Activated CD4-positive, alpha-beta T cell treated with anti-CD3 and anti-CD28 coated beads, Interleukin-2, amount 10 ng/mL, durations not matched to agents 7 days and 5 days (primary cell): ENCODE measurements around the gene SPOCK1. TPM values are rescaled to one million over a fixed set of nuclear protein-coding genes. Genes with fewer than 3 reads are reported as not detected.

Experiments used
- CTCF ChIA-PET: fragments of 350-600 bp; sonication (Branson Sonifier 250); formaldehyde crosslinking; loops from one replicate; lab custom pipeline; 2021; ENCODE audit warnings: antibody characterized with exemption; lab: Charles Lee
- POLR2A ChIA-PET: fragments of 350-600 bp; sonication (Branson Sonifier 250); formaldehyde crosslinking; loops from one replicate; lab custom pipeline; 2021; ENCODE audit warnings: antibody characterized with exemption; lab: Charles Lee
- DNase-seq: peaks from one replicate; pipeline ENCODE4 v3.0.0-alpha.2; 2020
- H3K27ac Mint-ChIP-seq: one replicate; pipeline ENCODE4 v1.8.0; 2021; ENCODE audit warnings: mild to moderate bottlenecking, moderate library complexity, mixed read lengths
- H3K27me3 Mint-ChIP-seq: one replicate; pipeline ENCODE4 v1.8.0; 2021; ENCODE audit warnings: mixed read lengths
- H3K36me3 Mint-ChIP-seq: one replicate; pipeline ENCODE4 v1.8.0; 2021; ENCODE audit warnings: low read depth, mixed read lengths
- H3K4me1 Mint-ChIP-seq: one replicate; pipeline ENCODE4 v1.8.0; 2021; ENCODE audit warnings: mixed read lengths
- H3K4me3 Mint-ChIP-seq: one replicate; pipeline ENCODE4 v1.8.0; 2021; ENCODE audit warnings: mild to moderate bottlenecking, moderate library complexity, mixed read lengths
- H3K9me3 Mint-ChIP-seq: one replicate; pipeline ENCODE4 v1.8.0; 2021; ENCODE audit warnings: mixed read lengths
- total RNA-seq, 2 experiments: library from RNA; stranded (reverse); gene quantifications; one replicate each; pipeline ENCODE4 v1.2.3, GENCODE V29; 2021

The SPOCK1 gene
- total RNA-seq, 2 experiments from 2014 or later = 0.15 to 0.31 TPM

- peaks cover 6% of the 10 kb centered on the region for H3K27me3 Mint-ChIP-seq
- DNase-seq = no peak
- no peak overlapping the region for H3K4me3 Mint-ChIP-seq
- POLR2A ChIA-PET = no interaction called here
- H3K27ac Mint-ChIP-seq = no peak overlapping the region
- CTCF ChIA-PET = interaction anchor here (1.2 kb wide), 1 partner anchor 94 kb away, joined by 3 read pairs; no protein-coding TSS in a partner anchor
- H3K36me3 Mint-ChIP-seq = no peaks in the 10 kb centered on the region
- no peaks in the 10 kb centered on the region for H3K4me1 Mint-ChIP-seq
- no peaks in the 10 kb centered on the region for H3K9me3 Mint-ChIP-seq
These were observed 141.7 kb downstream of the SPOCK1 start for GRCh38 chr5:137357436-137357835.

GRCh38 chr5:137356127-137356526 is 143.0 kb downstream of the SPOCK1 start:
- Mint-ChIP-seq H3K27me3 (peaks cover 6% of the 10 kb centered on the region), H3K4me3 (no peak overlapping the region), H3K9me3 (no peaks in the 10 kb centered on the region), H3K27ac (no peak overlapping the region), H3K4me1 (no peaks in the 10 kb centered on the region), H3K36me3 (no peaks in the 10 kb centered on the region)
- ChIA-PET CTCF (interaction anchor here (0.6 kb wide), 1 partner anchor 152 kb away, joined by 3 read pairs; no protein-coding TSS in a partner anchor), POLR2A (no interaction called here)
- DNase-seq = no peak

GRCh38 chr5:137355708-137356107 is 143.4 kb downstream of the SPOCK1 start:
- CTCF ChIA-PET = no interaction called here
- DNase-seq = no peak
- POLR2A ChIA-PET = no interaction called here

GRCh38 chr5:137352095-137352494 is 147.0 kb downstream of the SPOCK1 start:
- Mint-ChIP-seq H3K36me3 (no peaks in the 10 kb centered on the region), H3K4me1 (no peaks in the 10 kb centered on the region), H3K9me3 (no peaks in the 10 kb centered on the region), H3K27me3 (peaks cover 3% of the 10 kb centered on the region), H3K4me3 (no peak overlapping the region), H3K27ac (no peak overlapping the region)
- DNase-seq = no peak
- POLR2A ChIA-PET = no interaction called here
- CTCF ChIA-PET = no interaction called here

More at GRCh38 chr5:137355708-137356107, 143.4 kb downstream of the SPOCK1 start:
- Mint-ChIP-seq H3K4me1 (no peaks in the 10 kb centered on the region), H3K4me3 (no peak overlapping the region), H3K27me3 (peaks cover 6% of the 10 kb centered on the region), H3K36me3 (no peaks in the 10 kb centered on the region), H3K27ac (no peak overlapping the region), H3K9me3 (no peaks in the 10 kb centered on the region)

- CTCF ChIA-PET = no interaction called here
- H3K9me3 Mint-ChIP-seq = no peaks in the 10 kb centered on the region
These were observed 148.3 kb downstream of the SPOCK1 start for GRCh38 chr5:137350791-137351190.

GRCh38 chr5:137348759-137349158 is 150.4 kb downstream of the SPOCK1 start:
- Mint-ChIP-seq H3K9me3 (no peaks in the 10 kb centered on the region), H3K27me3 (peaks cover 2% of the 10 kb centered on the region), H3K4me3 (no peak overlapping the region), H3K27ac (no peak overlapping the region), H3K36me3 (no peaks in the 10 kb centered on the region), H3K4me1 (no peaks in the 10 kb centered on the region)
- ChIA-PET CTCF (no interaction called here), POLR2A (no interaction called here)
- no peak for DNase-seq

More at GRCh38 chr5:137350791-137351190, 148.3 kb downstream of the SPOCK1 start:
- POLR2A ChIA-PET = no interaction called here
- no peak for DNase-seq
- no peak overlapping the region for H3K27ac Mint-ChIP-seq
- no peak overlapping the region for H3K4me3 Mint-ChIP-seq
- H3K36me3 Mint-ChIP-seq = no peaks in the 10 kb centered on the region
- H3K27me3 Mint-ChIP-seq = peaks cover 3% of the 10 kb centered on the region
- H3K4me1 Mint-ChIP-seq = no peaks in the 10 kb centered on the region

- H3K36me3 Mint-ChIP-seq = no peaks in the 10 kb centered on the region
- no peak overlapping the region for H3K27ac Mint-ChIP-seq
- DNase-seq = no peak
- ChIA-PET CTCF (interaction anchor here (1.2 kb wide), 1 partner anchor 23 kb away, joined by 3 read pairs; no protein-coding TSS in a partner anchor), POLR2A (no interaction called here)
- H3K4me1 Mint-ChIP-seq = no peaks in the 10 kb centered on the region
- H3K4me3 Mint-ChIP-seq = no peak overlapping the region
- no peaks in the 10 kb centered on the region for H3K9me3 Mint-ChIP-seq
- peaks cover 1% of the 10 kb centered on the region for H3K27me3 Mint-ChIP-seq
These were observed 151.3 kb downstream of the SPOCK1 start for GRCh38 chr5:137347865-137348264.

- Mint-ChIP-seq H3K4me3 (no peak overlapping the region), H3K27me3 (peaks cover 1% of the 10 kb centered on the region), H3K9me3 (no peaks in the 10 kb centered on the region), H3K4me1 (no peaks in the 10 kb centered on the region), H3K27ac (no peak overlapping the region), H3K36me3 (no peaks in the 10 kb centered on the region)
- ChIA-PET CTCF (no interaction called here), POLR2A (no interaction called here)
- DNase-seq = no peak
These were observed 152.8 kb downstream of the SPOCK1 start for GRCh38 chr5:137346281-137346680.

GRCh38 chr5:137345396-137345795 is 153.7 kb downstream of the SPOCK1 start:
- ChIA-PET CTCF (interaction anchor here (0.8 kb wide), 1 partner anchor 152 kb away, joined by 3 read pairs; no protein-coding TSS in a partner anchor), POLR2A (no interaction called here)

GRCh38 chr5:137344723-137345322 is 154.3 kb downstream of the SPOCK1 start:
- no peaks in the 10 kb centered on the region for H3K9me3 Mint-ChIP-seq
- no peak overlapping the region for H3K4me3 Mint-ChIP-seq

More at GRCh38 chr5:137345396-137345795, 153.7 kb downstream of the SPOCK1 start:
- Mint-ChIP-seq H3K9me3 (no peaks in the 10 kb centered on the region), H3K36me3 (no peaks in the 10 kb centered on the region), H3K27me3 (peaks cover 1% of the 10 kb centered on the region), H3K4me3 (no peak overlapping the region), H3K4me1 (no peaks in the 10 kb centered on the region), H3K27ac (no peak overlapping the region)
- no peak for DNase-seq

GRCh38 chr5:137344021-137344420 is 155.1 kb downstream of the SPOCK1 start:
- no peak for DNase-seq
- Mint-ChIP-seq H3K4me1 (no peaks in the 10 kb centered on the region), H3K27ac (no peak overlapping the region), H3K4me3 (no peak overlapping the region), H3K27me3 (peaks cover 1% of the 10 kb centered on the region), H3K36me3 (no peaks in the 10 kb centered on the region), H3K9me3 (no peaks in the 10 kb centered on the region)
- CTCF ChIA-PET = no interaction called here
- POLR2A ChIA-PET = no interaction called here

More at GRCh38 chr5:137344723-137345322, 154.3 kb downstream of the SPOCK1 start:
- DNase-seq = peak; percentile 37
- no peaks in the 10 kb centered on the region for H3K4me1 Mint-ChIP-seq
- H3K36me3 Mint-ChIP-seq = no peaks in the 10 kb centered on the region
- H3K27me3 Mint-ChIP-seq = peaks cover 1% of the 10 kb centered on the region
- no peak overlapping the region for H3K27ac Mint-ChIP-seq
- POLR2A ChIA-PET = no interaction called here
- CTCF ChIA-PET = interaction anchor here (0.8 kb wide), 1 partner anchor 153 kb away, joined by 3 read pairs; no protein-coding TSS in a partner anchor

- peaks cover 1% of the 10 kb centered on the region for H3K27me3 Mint-ChIP-seq
- no peak overlapping the region for H3K27ac Mint-ChIP-seq
- POLR2A ChIA-PET = no interaction called here
- H3K4me1 Mint-ChIP-seq = no peaks in the 10 kb centered on the region
- no peak for DNase-seq
- no peaks in the 10 kb centered on the region for H3K9me3 Mint-ChIP-seq
- H3K4me3 Mint-ChIP-seq = no peak overlapping the region
- H3K36me3 Mint-ChIP-seq = no peaks in the 10 kb centered on the region
- CTCF ChIA-PET = no interaction called here
These were observed 156.4 kb downstream of the SPOCK1 start for GRCh38 chr5:137342764-137343163.

- peaks cover 1% of the 10 kb centered on the region for H3K27me3 Mint-ChIP-seq
- CTCF ChIA-PET = no interaction called here
- H3K27ac Mint-ChIP-seq = no peak overlapping the region
- H3K4me3 Mint-ChIP-seq = no peak overlapping the region
- POLR2A ChIA-PET = no interaction called here
- no peaks in the 10 kb centered on the region for H3K36me3 Mint-ChIP-seq
- no peaks in the 10 kb centered on the region for H3K9me3 Mint-ChIP-seq
- H3K4me1 Mint-ChIP-seq = no peaks in the 10 kb centered on the region
- DNase-seq = no peak
These were observed 157.3 kb downstream of the SPOCK1 start for GRCh38 chr5:137341831-137342230.
